KMS-11 (cell line): ENCODE results near the gene EEFSEC.
A peak's percentile ranks its signal among the peaks of the same experiment; 100 is the strongest.

Experiments
- H2AFZ ChIP-seq: fragments of 200-600 bp; sonication (generic); 2 replicates; pipeline ENCODE4 v1.6.1; 2016; ENCODE audit warnings: antibody characterized with exemption, mixed run types, low read depth
- H3K27ac ChIP-seq: fragments of 200-600 bp; sonication (generic); 2 replicates; pipeline ENCODE4 v1.6.1; 2016; ENCODE audit warnings: mild to moderate bottlenecking, mixed run types
- H3K27me3 ChIP-seq: fragments of 200-600 bp; sonication (generic); 2 replicates; pipeline ENCODE4 v1.6.1; 2017; ENCODE audit warnings: mild to moderate bottlenecking, low read depth, mixed run types, moderate library complexity; ENCODE audit not compliant: insufficient read depth
- H3K36me3 ChIP-seq: fragments of 200-600 bp; sonication (generic); 2 replicates; pipeline ENCODE4 v1.6.1; 2017; ENCODE audit warnings: mild to moderate bottlenecking, mixed run types; ENCODE audit not compliant: insufficient read depth
- H3K4me1 ChIP-seq: fragments of 200-600 bp; sonication (generic); 2 replicates; pipeline ENCODE4 v1.6.1; 2016; ENCODE audit warnings: mild to moderate bottlenecking, low read depth, mixed run types; ENCODE audit not compliant: poor library complexity, severe bottlenecking
- H3K4me2 ChIP-seq: fragments of 200-600 bp; sonication (generic); 2 replicates; pipeline ENCODE4 v1.7.0; 2016; ENCODE audit warnings: mild to moderate bottlenecking, mixed run types
- H3K4me3 ChIP-seq: fragments of 200-600 bp; sonication (generic); IDR thresholded peaks from 2 replicates; pipeline ENCODE4 v1.6.1; 2017; ENCODE audit warnings: low read depth, low read length, mixed read lengths; ENCODE audit not compliant: insufficient read depth
- H3K79me2 ChIP-seq: fragments of 200-600 bp; sonication (generic); 2 replicates; pipeline ENCODE4 v1.6.1; 2016; ENCODE audit warnings: low read depth, mixed run types; ENCODE audit not compliant: insufficient read depth
- H3K9ac ChIP-seq: fragments of 200-600 bp; sonication (generic); 2 replicates; pipeline ENCODE4 v1.6.1; 2016; ENCODE audit warnings: mild to moderate bottlenecking, mixed run types
- H4K20me1 ChIP-seq: fragments of 200-600 bp; sonication (generic); 2 replicates; pipeline ENCODE4 v1.6.1; 2016; ENCODE audit warnings: mild to moderate bottlenecking, mixed run types; ENCODE audit not compliant: insufficient read depth
- CTCF ChIP-seq: fragments of 200-600 bp; sonication (generic); conservative IDR thresholded peaks from 2 replicates; pipeline ENCODE4 v1.6.1; 2017; ENCODE audit warnings: low read depth, mild to moderate bottlenecking, antibody characterized with exemption, low read length, moderate library complexity, mixed read lengths

The EEFSEC gene

DNA sequence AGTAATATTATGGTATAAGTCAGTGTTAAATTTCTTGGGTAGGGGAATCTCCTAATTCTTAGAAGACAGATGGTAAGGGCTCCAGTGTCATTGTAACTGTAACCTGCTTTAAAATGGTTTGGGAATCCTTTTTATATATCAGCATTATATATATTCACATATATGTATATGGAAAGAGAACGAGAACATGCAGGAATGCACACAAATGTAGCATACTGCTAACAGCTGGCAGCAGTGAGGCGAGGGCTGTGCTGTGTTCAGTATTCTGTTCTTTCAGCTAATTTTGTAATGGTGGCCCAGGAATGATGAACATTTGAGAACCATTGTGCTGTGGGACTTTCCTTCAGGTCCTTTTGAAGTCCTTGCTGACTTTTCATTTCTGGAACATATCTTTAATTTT, 60.8 kb downstream of the EEFSEC start:
- H3K4me3 ChIP-seq = no peak overlapping the region
- peaks cover 4% of the 10 kb centered on the region; the same call in 1 of the 2 replicates for H4K20me1 ChIP-seq
- peaks cover 4% of the 10 kb centered on the region; the same call in 1 of the 2 replicates for H3K79me2 ChIP-seq
- TF ChIP-seq CTCF = no peak
- H3K27me3 ChIP-seq = no peaks in the 10 kb centered on the region
- H3K4me2 ChIP-seq = no peak overlapping the region
- no peak overlapping the region for H2AFZ ChIP-seq
- peaks cover 41% of the 10 kb centered on the region for H3K4me1 ChIP-seq
- no peak overlapping the region for H3K9ac ChIP-seq
- no peak overlapping the region for H3K27ac ChIP-seq
- no peaks in the 10 kb centered on the region for H3K36me3 ChIP-seq

DNA sequence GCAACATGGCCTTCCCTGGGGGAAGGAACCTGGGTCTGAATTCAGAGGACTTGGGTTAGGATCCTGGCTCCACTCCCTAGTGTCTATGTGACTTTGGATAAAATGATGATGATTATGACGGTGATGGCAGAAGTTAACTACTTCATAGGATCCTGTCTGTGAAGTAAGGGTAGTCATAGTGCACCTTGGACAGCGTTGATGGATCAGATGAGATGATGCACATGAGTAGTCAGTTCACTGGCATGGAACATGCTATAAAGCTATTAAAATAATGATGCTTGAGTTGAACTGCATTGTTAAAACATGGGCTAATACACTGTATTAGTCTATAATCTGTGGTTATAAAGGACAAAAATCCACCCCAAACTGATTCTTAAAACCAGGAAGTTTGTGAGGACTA, 62.0 kb downstream of the EEFSEC start:
- Histone ChIP-seq H4K20me1 (peaks cover 4% of the 10 kb centered on the region; the same call in 1 of the 2 replicates), H2AFZ (no peak overlapping the region), H3K79me2 (peaks cover 4% of the 10 kb centered on the region; the same call in 1 of the 2 replicates), H3K27ac (no peak overlapping the region), H3K9ac (no peak overlapping the region), H3K4me3 (no peak overlapping the region), H3K36me3 (no peaks in the 10 kb centered on the region), H3K27me3 (no peaks in the 10 kb centered on the region), H3K4me2 (no peak overlapping the region), H3K4me1 (peaks cover 45% of the 10 kb centered on the region)
- TF ChIP-seq CTCF = no peak

DNA sequence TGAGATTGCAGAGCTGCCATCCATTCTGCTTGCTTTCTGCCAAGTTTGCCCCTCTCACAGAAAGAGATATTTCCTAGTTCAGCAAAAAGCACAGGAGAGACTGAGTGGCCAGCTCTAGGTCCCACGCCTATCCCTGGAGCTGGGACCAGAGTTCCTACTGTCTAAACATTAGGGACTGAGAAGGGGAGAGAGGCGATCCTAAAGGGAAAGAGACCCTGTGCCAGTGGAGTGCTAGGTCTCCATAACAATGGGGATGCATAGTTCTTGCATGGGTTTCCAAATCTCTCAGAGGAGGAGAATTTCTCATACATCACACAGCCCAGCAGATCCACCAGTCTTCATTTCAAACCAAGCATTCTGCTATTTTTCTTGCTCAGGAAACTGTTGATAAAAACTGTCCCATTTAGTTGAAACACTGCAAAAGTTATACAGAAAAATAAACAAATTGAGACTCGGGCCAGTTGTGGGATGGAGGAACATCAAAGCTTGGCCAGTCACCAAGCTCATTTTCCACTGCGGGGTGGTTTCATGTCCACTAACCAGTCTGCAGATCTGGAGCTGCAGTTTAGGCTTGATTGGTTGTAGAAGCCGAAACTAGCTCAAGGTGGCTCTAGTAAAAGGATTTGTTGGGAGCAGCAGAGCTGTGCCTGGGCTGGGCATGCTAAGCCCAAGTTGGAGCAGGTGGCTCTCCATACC, 62.7 kb downstream of the EEFSEC start:
- Histone ChIP-seq H3K4me1 (peaks cover 45% of the 10 kb centered on the region), H3K79me2 (peaks cover 4% of the 10 kb centered on the region; the same call in 1 of the 2 replicates), H3K36me3 (no peaks in the 10 kb centered on the region), H4K20me1 (peaks cover 4% of the 10 kb centered on the region; the same call in 1 of the 2 replicates), H3K4me2 (peak overlapping the region; percentile 43; the same call in 1 of the 2 replicates), H2AFZ (no peak overlapping the region), H3K4me3 (no peak overlapping the region), H3K9ac (no peak overlapping the region), H3K27me3 (no peaks in the 10 kb centered on the region), H3K27ac (no peak overlapping the region)
- TF ChIP-seq CTCF = no peak

- peaks cover 4% of the 10 kb centered on the region; the same call in 1 of the 2 replicates for H4K20me1 ChIP-seq
- H3K9ac ChIP-seq = peak overlapping the region; percentile 22; the same call in 1 of the 2 replicates
- H3K4me1 ChIP-seq = peaks cover 45% of the 10 kb centered on the region
- H3K27ac ChIP-seq = peak overlapping the region; percentile 75
- TF ChIP-seq CTCF = no peak
- H3K36me3 ChIP-seq = no peaks in the 10 kb centered on the region
- H3K4me3 ChIP-seq = peak overlapping the region; percentile 3
- H2AFZ ChIP-seq = no peak overlapping the region
- peak overlapping the region; percentile 43 for H3K4me2 ChIP-seq
- no peaks in the 10 kb centered on the region for H3K27me3 ChIP-seq
- peaks cover 4% of the 10 kb centered on the region; the same call in 1 of the 2 replicates for H3K79me2 ChIP-seq
Measured at GRCh38 chr3:128217702-128218547, 64.6 kb downstream of the EEFSEC start.
